CD8-positive, alpha-beta memory T cell (primary cell): ENCODE data around the gene OR10K1. TPM values are rescaled to one million over a fixed set of nuclear protein-coding genes. Genes with fewer than 3 reads are reported as not detected.

ENCODE experiments used
- CTCF ChIA-PET: fragments of 350-600 bp; sonication (Branson Sonifier 250); formaldehyde crosslinking; loops from one replicate; lab custom pipeline; 2021; ENCODE audit warnings: antibody characterized with exemption; lab: Charles Lee
- POLR2A ChIA-PET: fragments of 350-600 bp; sonication (Branson Sonifier 250); formaldehyde crosslinking; loops from one replicate; lab custom pipeline; 2021; ENCODE audit warnings: antibody characterized with exemption; lab: Charles Lee
- DNase-seq, 5 donors: peaks; one replicate each; pipeline versions ENCODE4 v3.0.0 to v3.0.0-alpha.2; 2020 to 2022; ENCODE audit warnings: mixed read lengths in 1 of 5
- H3K27ac ChIP-seq: one replicate; pipeline ENCODE4 v1.7.0; 2013; ENCODE audit warnings: low read depth, mild to moderate bottlenecking, low read length, moderate library complexity
- H3K27me3 ChIP-seq: 2 replicates; pipeline ENCODE4 v1.7.0; 2013; ENCODE audit warnings: low read length, mild to moderate bottlenecking; ENCODE audit not compliant: insufficient read depth, poor library complexity, severe bottlenecking
- H3K36me3 ChIP-seq: 2 replicates; pipeline ENCODE4 v1.7.0; 2013; ENCODE audit warnings: mild to moderate bottlenecking, low read length, moderate library complexity; ENCODE audit not compliant: insufficient read depth
- H3K4me1 ChIP-seq: 2 replicates; pipeline ENCODE4 v1.7.0; 2013; ENCODE audit warnings: mild to moderate bottlenecking, low read length, moderate library complexity; ENCODE audit not compliant: insufficient read depth
- H3K4me3 ChIP-seq: 2 replicates; pipeline ENCODE4 v1.7.0; 2013; ENCODE audit warnings: mild to moderate bottlenecking, low read length
- H3K9me3 ChIP-seq: 2 replicates; pipeline ENCODE4 v1.7.0; 2013; ENCODE audit warnings: mild to moderate bottlenecking, low read length
- H3K27ac Mint-ChIP-seq, 8 donors: one replicate each; pipeline ENCODE4 v1.8.0; 2020 to 2021; ENCODE audit warnings: mixed read lengths in 8 of 8, mild to moderate bottlenecking in 6 of 8, inconsistent platforms in 3 of 8, moderate library complexity in 3 of 8
- H3K27me3 Mint-ChIP-seq, 2 donors: one replicate each; pipeline ENCODE4 v1.8.0; 2020 to 2021; ENCODE audit warnings: mixed read lengths in 2 of 2, mild to moderate bottlenecking in 1 of 2, moderate library complexity in 1 of 2
- H3K36me3 Mint-ChIP-seq, 3 donors: one replicate each; pipeline ENCODE4 v1.8.0; 2020 to 2021; ENCODE audit warnings: mixed read lengths in 3 of 3, inconsistent platforms in 1 of 3, mild to moderate bottlenecking in 1 of 3
- H3K4me1 Mint-ChIP-seq, 3 donors: one replicate each; pipeline ENCODE4 v1.8.0; 2020 to 2021; ENCODE audit warnings: mixed read lengths in 3 of 3, inconsistent platforms in 1 of 3, mild to moderate bottlenecking in 1 of 3
- H3K4me3 Mint-ChIP-seq, 7 donors: one replicate each; pipeline ENCODE4 v1.8.0; 2020 to 2021; ENCODE audit warnings: mixed read lengths in 7 of 7, mild to moderate bottlenecking in 6 of 7, moderate library complexity in 4 of 7, inconsistent platforms in 2 of 7
- H3K9me3 Mint-ChIP-seq, 5 donors: one replicate each; pipeline ENCODE4 v1.8.0; 2020 to 2022; ENCODE audit warnings: mixed read lengths in 5 of 5, mild to moderate bottlenecking in 3 of 5, moderate library complexity in 2 of 5, inconsistent platforms in 1 of 5
- polyA plus RNA-seq: library from polyadenylated mRNA; unstranded; fragments of 300-500 nt; fragmentation: Illumina TruSeq; gene quantifications from one replicate; pipeline ENCODE4 v1.2.3, GENCODE V29; 2021
- total RNA-seq, 2 experiments: library from RNA; stranded (reverse); gene quantifications; one replicate each; pipeline ENCODE4 v1.2.3, GENCODE V29; 2021

The OR10K1 gene
- total and polyA plus RNA-seq, 3 experiments from 2014 or later: not detected

DNA sequence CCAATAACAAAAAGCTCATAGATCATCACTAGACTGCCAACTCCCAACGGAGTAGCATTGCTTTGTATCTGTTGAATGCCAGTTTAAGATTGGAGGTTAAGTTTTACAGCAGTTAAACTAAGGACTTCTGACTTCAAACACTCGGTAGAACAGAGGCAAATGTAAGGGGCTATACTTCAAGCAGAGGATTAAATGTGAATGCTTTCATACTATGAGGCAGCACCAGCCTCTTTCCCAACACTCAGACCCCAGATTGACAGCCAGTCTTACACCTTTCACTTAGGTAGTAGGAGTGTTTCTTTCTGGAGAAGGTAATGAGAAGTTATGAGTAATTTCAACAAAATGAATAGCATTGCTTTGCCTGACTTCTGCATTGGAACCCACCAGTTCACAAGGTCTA, 33.2 kb downstream of the OR10K1 start:
- H3K27ac ChIP-seq: no peak overlapping the region
- H3K36me3 ChIP-seq: no peaks in the 10 kb centered on the region
- no peaks in the 10 kb centered on the region for H3K4me1 ChIP-seq
- peak overlapping the region in 1 of 8 donors; percentile 29 for H3K27ac Mint-ChIP-seq
- H3K36me3 Mint-ChIP-seq: no peaks in the 10 kb centered on the region
- H3K27me3 ChIP-seq: no peaks in the 10 kb centered on the region
- no peak for DNase-seq
- no peak overlapping the region for H3K4me3 Mint-ChIP-seq
- H3K27me3 Mint-ChIP-seq: peaks cover 0 to 14% of the 10 kb centered on the region in 2 donors
- no peaks in the 10 kb centered on the region for H3K9me3 Mint-ChIP-seq
- POLR2A ChIA-PET: no interaction called here
- no peaks in the 10 kb centered on the region for H3K4me1 Mint-ChIP-seq
- no peak overlapping the region for H3K4me3 ChIP-seq
- H3K9me3 ChIP-seq: no peaks in the 10 kb centered on the region
- CTCF ChIA-PET: no interaction called here

DNA sequence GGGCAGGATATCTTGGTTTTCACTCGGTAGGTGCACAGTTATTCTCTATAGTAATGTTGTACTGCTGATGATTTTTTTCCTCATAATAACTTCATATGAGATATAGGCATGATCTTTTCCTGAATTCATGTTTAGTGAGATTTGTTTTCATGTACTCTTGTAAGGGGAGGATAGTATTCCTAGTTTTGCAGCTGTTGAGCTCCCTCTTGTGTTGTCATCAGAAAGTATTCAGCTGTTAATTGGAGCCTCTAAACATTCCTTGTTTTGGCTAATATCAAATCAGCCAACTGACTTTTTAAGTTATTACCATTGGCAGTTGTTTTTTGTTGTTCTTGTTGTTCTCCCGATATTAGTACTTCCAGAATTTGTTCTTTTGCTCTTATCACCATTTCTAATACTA, 34.7 kb downstream of the OR10K1 start:
- ChIA-PET POLR2A (no interaction called here), CTCF (interaction anchor here (0.8 to 0.9 kb wide), 2 partner anchors 11 to 293 kb away, joined by 3 read pairs; no protein-coding TSS in a partner anchor)
- no peaks in the 10 kb centered on the region for H3K9me3 ChIP-seq
- H3K4me1 Mint-ChIP-seq: no peaks in the 10 kb centered on the region
- H3K4me3 Mint-ChIP-seq: no peak overlapping the region
- H3K4me1 ChIP-seq: no peaks in the 10 kb centered on the region
- H3K36me3 Mint-ChIP-seq: no peaks in the 10 kb centered on the region
- H3K36me3 ChIP-seq: no peaks in the 10 kb centered on the region
- H3K27me3 Mint-ChIP-seq: peaks cover 7 to 23% of the 10 kb centered on the region in 2 donors
- no peak overlapping the region for H3K27ac Mint-ChIP-seq
- no peak overlapping the region for H3K4me3 ChIP-seq
- no peaks in the 10 kb centered on the region for H3K9me3 Mint-ChIP-seq
- no peak for DNase-seq
- no peak overlapping the region for H3K27ac ChIP-seq
- H3K27me3 ChIP-seq: no peaks in the 10 kb centered on the region

DNA sequence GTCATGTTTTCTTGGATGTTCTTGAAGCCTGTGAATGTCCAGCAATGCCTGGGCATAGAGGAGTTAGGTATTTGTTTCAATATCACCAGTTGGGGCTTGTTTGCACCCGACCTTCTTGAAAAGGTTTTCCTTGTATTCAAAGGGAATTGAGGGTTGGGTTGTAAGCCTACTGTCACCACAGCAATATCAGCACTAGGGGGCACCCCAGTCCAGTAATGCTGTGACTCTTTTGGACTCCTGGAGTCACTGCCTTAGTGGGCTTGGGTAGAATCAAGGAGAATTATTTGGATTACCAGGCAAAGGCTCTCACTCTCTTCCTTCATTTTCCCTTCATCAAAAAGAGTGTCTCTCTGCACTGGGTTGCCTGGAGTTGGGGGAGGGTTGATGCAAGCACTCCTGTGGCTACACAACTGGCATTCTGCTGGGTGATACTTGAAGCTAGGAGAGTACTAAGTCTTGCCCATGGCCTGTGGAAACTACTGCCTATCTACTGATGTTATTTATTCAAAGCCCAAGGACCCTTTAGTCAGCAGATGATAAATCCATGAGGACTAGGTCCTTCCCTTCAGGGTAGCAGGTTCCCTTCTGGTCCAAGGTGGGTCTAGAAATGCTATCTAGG, 44.8 kb downstream of the OR10K1 start:
- ChIA-PET POLR2A (no interaction called here), CTCF (interaction anchor here (0.8 to 1.9 kb wide), 5 partner anchors 9 to 565 kb away, joined by 3 to 8 read pairs (median 4); no protein-coding TSS in a partner anchor)
- Histone ChIP-seq H3K4me1 (no peaks in the 10 kb centered on the region), H3K36me3 (no peaks in the 10 kb centered on the region), H3K4me3 (no peak overlapping the region), H3K27ac (no peak overlapping the region), H3K27me3 (no peaks in the 10 kb centered on the region), H3K9me3 (no peaks in the 10 kb centered on the region)
- Mint-ChIP-seq H3K27ac (no peak overlapping the region), H3K4me3 (no peak overlapping the region), H3K36me3 (peaks cover 0 to 8% (median 0%) of the 10 kb centered on the region in 3 donors), H3K9me3 (peaks cover 1 to 8% (median 2%) of the 10 kb centered on the region in 5 donors), H3K27me3 (peaks cover 22 to 69% of the 10 kb centered on the region in 2 donors), H3K4me1 (no peaks in the 10 kb centered on the region)
- peak in 3 of 5 donors; percentile 4 to 22 (median 10) for DNase-seq

DNA sequence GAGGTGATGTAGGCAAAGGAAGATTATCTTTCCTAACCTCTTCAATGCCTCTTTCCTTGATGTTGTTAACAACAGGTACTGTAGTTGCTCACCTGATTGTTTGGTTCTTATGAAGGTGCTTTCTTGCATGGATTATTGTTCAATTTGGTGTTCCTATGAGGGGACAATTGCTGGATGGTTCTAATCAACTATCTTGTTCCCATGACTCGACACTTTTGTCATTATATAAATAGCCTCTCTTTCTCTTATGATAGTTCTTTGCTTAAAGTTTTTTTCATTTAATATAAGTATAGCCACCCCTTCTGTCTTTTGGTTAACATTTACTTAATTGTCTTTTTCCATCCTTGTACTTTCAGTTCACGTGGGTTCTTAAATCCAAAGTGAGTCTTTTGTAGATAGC, 45.9 kb downstream of the OR10K1 start:
- Mint-ChIP-seq H3K27ac (no peak overlapping the region), H3K4me1 (no peaks in the 10 kb centered on the region), H3K27me3 (peaks cover 22 to 63% of the 10 kb centered on the region in 2 donors), H3K9me3 (peaks cover 0 to 5% (median 2%) of the 10 kb centered on the region in 5 donors), H3K4me3 (no peak overlapping the region), H3K36me3 (peaks cover 0 to 3% (median 0%) of the 10 kb centered on the region in 3 donors)
- no peak for DNase-seq
- Histone ChIP-seq H3K9me3 (no peaks in the 10 kb centered on the region), H3K4me3 (no peak overlapping the region), H3K27me3 (no peaks in the 10 kb centered on the region), H3K27ac (no peak overlapping the region), H3K4me1 (no peaks in the 10 kb centered on the region), H3K36me3 (no peaks in the 10 kb centered on the region)
- ChIA-PET POLR2A (no interaction called here), CTCF (interaction anchor here (0.8 to 1.9 kb wide), 4 partner anchors 8 to 564 kb away, joined by 3 to 8 read pairs (median 4); no protein-coding TSS in a partner anchor)

DNA sequence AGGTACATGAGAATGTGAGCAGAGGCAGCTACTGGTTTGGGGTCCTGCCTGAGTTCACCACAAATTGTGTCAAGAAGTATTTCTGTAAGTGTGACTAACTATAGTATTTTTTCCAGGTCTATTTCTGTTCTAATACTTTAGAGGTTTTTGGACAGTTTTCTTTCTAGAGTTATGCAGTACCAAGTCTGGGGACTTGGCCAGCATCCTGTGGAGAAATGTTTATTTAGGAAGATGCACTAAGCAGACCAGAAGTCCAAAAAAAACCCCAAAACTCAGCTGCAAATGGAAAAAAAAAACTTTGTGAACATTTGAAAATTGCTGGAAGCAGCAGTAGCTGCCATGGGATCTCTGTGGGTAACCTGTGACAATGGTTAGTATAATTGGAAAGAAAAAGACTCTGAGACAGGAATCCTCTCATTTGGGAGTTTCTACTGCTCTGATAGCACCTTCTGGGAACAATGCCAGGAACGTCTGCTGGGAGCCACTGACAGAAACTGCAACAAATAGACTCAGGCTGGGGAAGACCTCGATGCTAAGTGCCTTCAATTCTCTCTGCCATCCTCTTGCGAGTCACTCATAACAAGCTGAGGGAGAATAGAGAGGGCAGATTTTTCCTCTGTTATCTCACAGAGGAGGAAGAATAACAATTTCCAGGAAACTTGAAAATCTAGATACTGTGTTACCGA, 48.0 kb downstream of the OR10K1 start:
- H3K27me3 ChIP-seq: no peaks in the 10 kb centered on the region
- Mint-ChIP-seq H3K27ac (no peak overlapping the region), H3K9me3 (peaks cover 0 to 5% (median 2%) of the 10 kb centered on the region in 5 donors), H3K4me3 (no peak overlapping the region), H3K4me1 (no peaks in the 10 kb centered on the region), H3K27me3 (peaks cover 11 to 45% of the 10 kb centered on the region in 2 donors), H3K36me3 (no peaks in the 10 kb centered on the region)
- H3K4me1 ChIP-seq: no peaks in the 10 kb centered on the region
- H3K9me3 ChIP-seq: no peaks in the 10 kb centered on the region
- ChIA-PET POLR2A (no interaction called here), CTCF (no interaction called here)
- no peak overlapping the region for H3K4me3 ChIP-seq
- H3K36me3 ChIP-seq: no peaks in the 10 kb centered on the region
- no peak overlapping the region for H3K27ac ChIP-seq
- DNase-seq: no peak

- Histone ChIP-seq H3K27me3 (no peaks in the 10 kb centered on the region), H3K4me1 (no peaks in the 10 kb centered on the region), H3K4me3 (no peak overlapping the region), H3K36me3 (no peaks in the 10 kb centered on the region), H3K9me3 (no peaks in the 10 kb centered on the region), H3K27ac (no peak overlapping the region)
- Mint-ChIP-seq H3K4me1 (no peaks in the 10 kb centered on the region), H3K9me3 (peaks cover 0 to 3% (median 0%) of the 10 kb centered on the region in 5 donors), H3K27me3 (peaks cover 12 to 37% of the 10 kb centered on the region in 2 donors), H3K4me3 (no peak overlapping the region), H3K27ac (no peak overlapping the region), H3K36me3 (no peaks in the 10 kb centered on the region)
- CTCF ChIA-PET: no interaction called here
- no peak for DNase-seq
- POLR2A ChIA-PET: no interaction called here
Measured at GRCh38 chr1:158516966-158517365, 55.3 kb downstream of the OR10K1 start.

Other genes starting within 250 kb of the OR10K1 start
- gene CD1A, start 207.4 kb upstream of the OR10K1 start, total RNA-seq: under 1 TPM; 0.09 to 0.13 TPM
- gene CD1A, start 207.4 kb upstream of the OR10K1 start, polyA plus RNA-seq: not detected
- gene CD1C, start 171.9 kb upstream of the OR10K1 start, total RNA-seq: under 1 TPM; 0.31 to 0.37 TPM
- not detected for gene CD1C, start 171.9 kb upstream of the OR10K1 start, polyA plus RNA-seq
- gene CD1B, start 130.3 kb upstream of the OR10K1 start, total RNA-seq: not detected
- gene CD1B, start 130.3 kb upstream of the OR10K1 start, polyA plus RNA-seq: not detected
- not detected for gene CD1E, start 107.9 kb upstream of the OR10K1 start, total RNA-seq
- gene CD1E, start 107.9 kb upstream of the OR10K1 start, polyA plus RNA-seq: not detected
- gene OR10T2, start 62.4 kb upstream of the OR10K1 start, total RNA-seq: not detected
- gene OR10T2, start 62.4 kb upstream of the OR10K1 start, polyA plus RNA-seq: not detected
- gene OR10K2, start 35.6 kb upstream of the OR10K1 start, total RNA-seq: not detected
- not detected for gene OR10K2, start 35.6 kb upstream of the OR10K1 start, polyA plus RNA-seq
- gene OR10R2, start 10.4 kb downstream of the OR10K1 start, total RNA-seq: not detected
- not detected for gene OR10R2, start 10.4 kb downstream of the OR10K1 start, polyA plus RNA-seq
- gene OR6Y1, start 92.6 kb downstream of the OR10K1 start, total RNA-seq: not detected
- not detected for gene OR6Y1, start 92.6 kb downstream of the OR10K1 start, polyA plus RNA-seq
- gene OR6P1, start 108.7 kb downstream of the OR10K1 start, total RNA-seq: not detected
- gene OR6P1, start 108.7 kb downstream of the OR10K1 start, polyA plus RNA-seq: not detected
- not detected for gene OR10X1, start 118.1 kb downstream of the OR10K1 start, total RNA-seq
- gene OR10X1, start 118.1 kb downstream of the OR10K1 start, polyA plus RNA-seq: not detected
- gene OR10Z1, start 143.4 kb downstream of the OR10K1 start, total RNA-seq: not detected
- not detected for gene OR10Z1, start 143.4 kb downstream of the OR10K1 start, polyA plus RNA-seq
- gene SPTA1, start 224.9 kb downstream of the OR10K1 start, total RNA-seq: not detected
- not detected for gene SPTA1, start 224.9 kb downstream of the OR10K1 start, polyA plus RNA-seq
- gene OR6K2, start 238.8 kb downstream of the OR10K1 start, total RNA-seq: not detected
- gene OR6K2, start 238.8 kb downstream of the OR10K1 start, polyA plus RNA-seq: not detected